ENCODE results near the gene TNS4.

TNS4 gene

DNA sequence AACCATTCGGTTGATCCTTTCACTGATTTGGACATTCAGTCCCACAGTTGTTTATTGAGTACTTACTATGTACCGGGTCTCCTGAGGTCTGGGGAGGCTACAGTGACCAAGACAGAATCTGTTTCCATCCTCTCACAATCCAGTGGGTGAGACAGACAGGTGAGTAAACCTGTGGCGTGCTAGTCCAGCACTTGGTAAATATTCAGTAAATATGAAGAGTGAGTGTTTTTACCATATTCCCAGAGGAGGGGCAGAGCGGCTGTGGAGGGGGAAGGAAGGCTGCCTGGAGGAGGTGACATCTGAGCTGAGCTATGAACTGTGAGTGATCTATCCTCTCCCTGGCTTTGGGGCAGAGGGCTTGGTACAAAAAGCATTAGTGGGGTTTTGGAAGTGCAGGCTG is 32.5 kb upstream of the TNS4 start:
- Histone ChIP-seq H3K4me1 (ENCODE audit: low read depth, poor library complexity, severe bottlenecking) (peaks cover 53% of the 10 kb centered on the region), H2AFZ (ENCODE audit: low read depth) (no peak overlapping the region), H3K9ac (no peak overlapping the region), H3K36me3 (ENCODE audit: insufficient read depth) (no peaks in the 10 kb centered on the region), H3K79me2 (ENCODE audit: insufficient read depth, low read depth) (no peaks in the 10 kb centered on the region), H3K4me3 (IDR thresholded peaks at IDR 0.05; ENCODE audit: insufficient read depth, low read depth, low read length) (no peak overlapping the region), H3K27ac (no peak overlapping the region), H3K4me2 (peak overlapping the region; percentile 19; the same call in 1 of the 2 replicates), H3K27me3 (ENCODE audit: insufficient read depth, low read depth) (no peaks in the 10 kb centered on the region; the same call in 1 of the 2 replicates), H4K20me1 (ENCODE audit: insufficient read depth) (no peaks in the 10 kb centered on the region)
- TF ChIP-seq, protein P1, sequence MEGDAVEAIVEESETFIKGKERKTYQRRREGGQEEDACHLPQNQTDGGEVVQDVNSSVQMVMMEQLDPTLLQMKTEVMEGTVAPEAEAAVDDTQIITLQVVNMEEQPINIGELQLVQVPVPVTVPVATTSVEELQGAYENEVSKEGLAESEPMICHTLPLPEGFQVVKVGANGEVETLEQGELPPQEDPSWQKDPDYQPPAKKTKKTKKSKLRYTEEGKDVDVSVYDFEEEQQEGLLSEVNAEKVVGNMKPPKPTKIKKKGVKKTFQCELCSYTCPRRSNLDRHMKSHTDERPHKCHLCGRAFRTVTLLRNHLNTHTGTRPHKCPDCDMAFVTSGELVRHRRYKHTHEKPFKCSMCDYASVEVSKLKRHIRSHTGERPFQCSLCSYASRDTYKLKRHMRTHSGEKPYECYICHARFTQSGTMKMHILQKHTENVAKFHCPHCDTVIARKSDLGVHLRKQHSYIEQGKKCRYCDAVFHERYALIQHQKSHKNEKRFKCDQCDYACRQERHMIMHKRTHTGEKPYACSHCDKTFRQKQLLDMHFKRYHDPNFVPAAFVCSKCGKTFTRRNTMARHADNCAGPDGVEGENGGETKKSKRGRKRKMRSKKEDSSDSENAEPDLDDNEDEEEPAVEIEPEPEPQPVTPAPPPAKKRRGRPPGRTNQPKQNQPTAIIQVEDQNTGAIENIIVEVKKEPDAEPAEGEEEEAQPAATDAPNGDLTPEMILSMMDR (conservative IDR thresholded peaks at IDR 0.05; ENCODE audit: low read depth, low read length): no peak

DNA sequence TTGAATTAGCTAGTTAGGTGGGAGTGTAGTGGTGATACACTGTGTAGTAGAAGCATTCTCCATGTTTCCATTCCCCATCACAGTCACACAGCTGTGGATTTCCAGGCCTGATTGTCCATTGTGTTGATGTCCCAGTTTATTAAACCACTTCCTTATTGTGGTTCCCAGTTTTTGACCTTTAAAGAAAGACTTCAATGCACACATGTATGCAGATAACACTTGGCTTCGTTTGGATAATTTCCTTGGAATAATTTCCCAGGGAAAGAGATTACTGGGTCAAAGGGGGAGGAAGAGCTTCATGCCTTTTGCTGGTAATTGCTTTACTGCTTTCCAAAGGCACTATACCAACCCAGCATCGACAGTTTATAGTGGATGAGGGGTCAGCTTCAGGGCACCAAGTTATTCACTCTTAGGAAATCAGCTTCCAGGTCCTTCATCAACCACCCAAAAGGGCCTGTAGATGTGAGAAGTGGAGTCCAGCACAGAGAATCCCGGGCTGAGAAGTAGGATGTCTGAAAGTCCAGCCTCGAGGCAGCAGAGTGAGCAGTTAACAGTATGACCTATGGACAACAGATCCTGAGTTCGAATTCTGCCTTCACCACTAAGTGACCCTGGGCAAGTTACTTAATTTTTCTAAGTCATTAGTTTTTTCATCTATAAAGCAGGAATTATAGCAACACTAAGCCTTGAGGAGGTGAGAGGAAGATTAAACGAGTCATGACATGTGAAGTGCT is 31.3 kb upstream of the TNS4 start:
- Histone ChIP-seq H3K36me3 (ENCODE audit: insufficient read depth) (no peaks in the 10 kb centered on the region), H3K79me2 (ENCODE audit: insufficient read depth, low read depth) (no peaks in the 10 kb centered on the region), H3K27me3 (ENCODE audit: insufficient read depth, low read depth) (no peaks in the 10 kb centered on the region; the same call in 1 of the 2 replicates), H3K4me1 (ENCODE audit: low read depth, poor library complexity, severe bottlenecking) (peaks cover 65% of the 10 kb centered on the region), H3K27ac (peak overlapping the region; percentile 92), H4K20me1 (ENCODE audit: insufficient read depth) (no peaks in the 10 kb centered on the region), H3K9ac (no peak overlapping the region), H3K4me3 (IDR thresholded peaks at IDR 0.05; ENCODE audit: insufficient read depth, low read depth, low read length) (no peak overlapping the region), H3K4me2 (peak overlapping the region; percentile 95), H2AFZ (ENCODE audit: low read depth) (no peak overlapping the region)
- TF ChIP-seq, protein P1 (conservative IDR thresholded peaks at IDR 0.05; ENCODE audit: low read depth, low read length): no peak

DNA sequence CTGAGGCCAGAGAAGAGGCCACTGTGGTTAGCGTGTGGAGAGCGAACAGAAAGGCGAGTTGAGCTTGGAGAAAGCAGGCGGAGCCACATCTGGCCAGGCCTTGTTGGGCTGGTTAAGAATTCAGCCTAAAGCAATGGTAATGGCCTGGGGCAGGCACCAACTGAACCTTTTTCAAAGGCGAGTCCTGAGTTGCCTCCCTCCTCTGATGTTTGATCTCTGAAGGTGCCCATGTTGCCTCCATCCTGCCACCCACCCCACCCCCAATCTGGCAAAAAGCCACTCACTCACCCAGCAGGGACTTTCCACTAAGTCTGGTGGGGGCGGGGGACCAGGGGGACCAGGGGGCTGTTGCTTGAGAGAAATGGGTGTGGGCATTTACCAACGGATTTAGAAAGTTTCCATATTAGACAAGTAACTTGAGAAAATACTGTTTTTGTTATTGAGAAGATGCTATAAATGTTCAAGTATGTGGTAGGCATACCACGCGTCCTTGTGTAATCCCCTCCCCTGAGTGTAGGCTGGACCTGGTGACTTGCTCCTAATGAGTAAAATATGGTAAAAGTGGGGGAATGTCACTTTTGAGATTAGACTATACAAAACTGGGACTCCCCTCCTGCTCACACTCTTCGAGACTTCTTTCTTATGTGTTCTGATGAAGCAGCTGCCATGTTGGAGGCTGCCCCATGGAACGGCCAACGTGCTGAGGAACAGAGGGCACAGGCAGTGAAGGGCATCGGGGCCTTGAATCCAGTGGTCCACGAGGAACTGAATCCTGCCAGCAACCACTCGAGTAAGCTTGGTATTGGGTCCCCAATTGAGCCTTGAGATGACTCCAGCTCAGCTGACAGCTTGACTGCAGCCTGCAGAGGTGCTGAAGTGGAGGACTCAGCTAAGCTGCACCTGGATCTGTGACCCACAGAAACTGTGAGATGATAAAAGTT is 29.9 kb upstream of the TNS4 start:
- H3K79me2 ChIP-seq (ENCODE audit: insufficient read depth, low read depth): no peaks in the 10 kb centered on the region
- TF ChIP-seq, protein P1 (conservative IDR thresholded peaks at IDR 0.05; ENCODE audit: low read depth, low read length): no peak
- H4K20me1 ChIP-seq (ENCODE audit: insufficient read depth): no peaks in the 10 kb centered on the region
- H3K27me3 ChIP-seq (ENCODE audit: insufficient read depth, low read depth): no peaks in the 10 kb centered on the region
- H3K4me3 ChIP-seq (IDR thresholded peaks at IDR 0.05; ENCODE audit: insufficient read depth, low read depth, low read length): no peak overlapping the region
- peak overlapping the region; percentile 92 for H3K27ac ChIP-seq
- H2AFZ ChIP-seq (ENCODE audit: low read depth): peak overlapping the region; percentile 53
- no peaks in the 10 kb centered on the region for H3K36me3 ChIP-seq (ENCODE audit: insufficient read depth)
- H3K4me1 ChIP-seq (ENCODE audit: low read depth, poor library complexity, severe bottlenecking): peaks cover 70% of the 10 kb centered on the region
- H3K9ac ChIP-seq: peak overlapping the region; percentile 57
- peak overlapping the region; percentile 95 for H3K4me2 ChIP-seq

DNA sequence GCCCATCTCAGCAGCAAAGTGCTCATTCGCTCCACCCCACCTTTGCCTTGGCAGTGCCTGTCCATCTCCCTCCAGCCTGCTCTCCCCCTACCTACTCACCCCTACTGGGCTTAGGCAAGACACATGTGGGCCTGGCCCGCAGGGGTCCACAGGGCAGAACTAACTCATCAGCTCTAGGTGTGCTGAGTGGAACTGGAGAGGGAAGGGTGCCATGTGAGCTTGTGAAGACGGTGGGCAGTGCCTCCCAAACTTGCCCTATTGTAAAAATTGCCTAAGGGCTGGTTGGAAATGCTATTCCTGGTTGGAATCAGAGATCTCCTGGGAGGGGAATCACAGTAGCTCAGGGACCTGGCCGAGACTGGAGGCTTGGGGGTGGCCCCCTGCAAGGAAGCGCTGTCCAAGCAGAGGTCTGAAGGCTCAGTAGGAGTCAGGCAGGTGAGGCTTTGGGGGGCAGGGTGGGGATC is 29.1 kb upstream of the TNS4 start:
- Histone ChIP-seq H4K20me1 (ENCODE audit: insufficient read depth) (no peaks in the 10 kb centered on the region), H3K27me3 (ENCODE audit: insufficient read depth, low read depth) (no peaks in the 10 kb centered on the region), H3K36me3 (ENCODE audit: insufficient read depth) (no peaks in the 10 kb centered on the region), H3K9ac (peak overlapping the region; percentile 57; the same call in 1 of the 2 replicates), H3K79me2 (ENCODE audit: insufficient read depth, low read depth) (no peaks in the 10 kb centered on the region), H3K27ac (peak overlapping the region; percentile 92), H2AFZ (ENCODE audit: low read depth) (peak overlapping the region; percentile 53), H3K4me1 (ENCODE audit: low read depth, poor library complexity, severe bottlenecking) (peaks cover 70% of the 10 kb centered on the region), H3K4me3 (IDR thresholded peaks at IDR 0.05; ENCODE audit: insufficient read depth, low read depth, low read length) (no peak overlapping the region), H3K4me2 (peak overlapping the region; percentile 95)
- TF ChIP-seq, protein P1 (conservative IDR thresholded peaks at IDR 0.05; ENCODE audit: low read depth, low read length): no peak
